Measurements from ENCODE around the gene CFD. TPM values are rescaled to one million over a fixed set of nuclear protein-coding genes. Genes with fewer than 3 reads are reported as not detected.

CFD gene
- polyA plus RNA-seq, 1 donor (not counting 4 experiments of a cell fraction or from before 2014, with no cell fraction given) = 0.47 TPM

DNA sequence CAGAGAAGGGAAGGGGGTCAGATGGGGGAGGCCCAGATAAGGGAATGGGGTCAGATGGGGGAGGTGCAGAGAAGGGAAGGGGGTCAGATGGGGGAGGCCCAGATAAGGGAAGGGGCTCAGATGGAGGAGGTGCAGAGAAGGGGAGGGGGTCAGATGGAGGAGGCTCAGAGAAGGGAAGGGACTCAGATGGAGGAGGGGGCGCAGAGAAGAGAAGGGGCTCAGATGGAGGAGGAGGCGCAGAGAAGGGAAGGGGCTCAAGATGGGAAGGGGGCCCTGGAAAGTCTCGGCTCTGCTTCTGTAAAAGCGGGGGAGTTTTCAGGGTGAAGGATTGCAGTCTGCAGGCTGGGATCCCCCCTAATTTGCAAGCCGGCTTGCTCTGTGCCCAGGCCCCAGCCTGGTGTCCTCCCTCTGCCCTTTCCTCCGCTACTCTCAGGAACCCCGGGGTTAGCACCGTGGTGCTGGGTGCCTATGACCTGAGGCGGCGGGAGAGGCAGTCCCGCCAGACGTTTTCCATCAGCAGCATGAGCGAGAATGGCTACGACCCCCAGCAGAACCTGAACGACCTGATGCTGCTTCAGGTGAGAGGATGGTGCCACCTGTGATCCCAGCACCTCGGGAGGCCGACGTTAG, 30.2 kb upstream of the CFD start:
- Histone ChIP-seq H3K4me2 (ENCODE audit: control insufficient read depth, extremely low read depth, insufficient read depth, low read depth, low read length) (no peak overlapping the region), H3K9ac (ENCODE audit: control insufficient read depth, extremely low read depth, insufficient read depth, low read length) (no peak overlapping the region)
- dilution Hi-C loops (cut with MboI; ENCODE audit: extremely low pct_ligation_motif_present, low sequenced_read_pairs) = no loop called here

DNA sequence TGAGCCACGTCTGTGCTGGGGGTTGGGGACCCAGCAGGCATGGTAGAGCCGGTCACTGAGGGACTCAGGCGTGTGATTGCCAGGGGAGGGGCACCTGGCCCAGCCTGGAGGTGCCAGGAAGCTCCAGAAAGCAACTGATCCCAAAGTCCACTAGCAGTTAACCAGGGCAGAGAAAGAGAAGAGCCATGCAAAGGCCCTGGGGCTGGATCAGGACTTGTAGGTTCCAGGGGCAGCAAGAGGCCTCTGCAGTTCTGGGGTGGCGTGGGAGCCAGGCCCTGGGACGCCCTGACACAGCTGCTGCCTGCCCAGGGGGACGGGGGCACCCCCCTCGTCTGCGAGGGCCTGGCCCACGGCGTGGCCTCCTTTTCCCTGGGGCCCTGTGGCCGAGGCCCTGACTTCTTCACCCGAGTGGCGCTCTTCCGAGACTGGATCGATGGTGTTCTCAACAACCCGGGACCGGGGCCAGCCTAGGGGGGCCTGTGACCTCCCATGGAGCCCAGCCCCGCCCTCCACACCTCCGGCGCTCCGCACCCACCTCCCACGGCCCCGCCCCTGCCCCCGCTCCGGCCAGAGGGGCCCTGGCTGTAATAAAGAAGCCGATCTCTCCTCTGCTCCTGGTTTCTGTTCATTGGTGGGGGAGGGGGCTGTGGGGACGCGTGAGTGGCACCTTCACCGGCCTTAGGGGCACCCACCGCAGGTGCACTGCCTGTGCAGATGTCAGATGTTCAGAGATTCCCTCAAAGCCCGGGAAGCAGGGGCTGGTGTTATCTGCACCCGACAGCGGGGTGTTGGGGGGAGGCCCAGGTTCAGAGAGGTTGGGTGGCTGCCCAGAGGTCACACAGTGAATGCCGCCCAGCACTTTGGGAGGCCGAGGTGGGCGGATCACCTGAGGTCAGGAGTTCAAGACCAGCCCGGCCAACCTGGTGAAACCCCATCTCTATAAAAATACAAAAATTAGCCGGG, 27.8 kb upstream of the CFD start:
- Histone ChIP-seq H2AFZ (ENCODE audit: control insufficient read depth, low read length) (no peak overlapping the region), H3K36me3 (ENCODE audit: control insufficient read depth in 2 of 2, extremely low read depth in 1 of 2, insufficient read depth in 2 of 2, low read length in 2 of 2) (no peaks in the 10 kb centered on the region), H3K27ac (ENCODE audit: control insufficient read depth, insufficient read depth, low read length) (no peak overlapping the region), H3K9me1 (ENCODE audit: control insufficient read depth, extremely low read depth, insufficient read depth, low read length) (no peaks in the 10 kb centered on the region), H3K9ac (ENCODE audit: control insufficient read depth, extremely low read depth, insufficient read depth, low read length) (no peak overlapping the region), H3K79me2 (ENCODE audit: control insufficient read depth, insufficient read depth, low read length) (no peaks in the 10 kb centered on the region), H3K4me2 (ENCODE audit: control insufficient read depth, extremely low read depth, insufficient read depth, low read depth, low read length) (no peak overlapping the region), H3K4me3 (ENCODE audit: control insufficient read depth in 2 of 3, extremely low read depth in 1 of 3, insufficient read depth in 2 of 3, low read depth in 1 of 3, low read length in 3 of 3) (no peak overlapping the region), H3K27me3 (ENCODE audit: control insufficient read depth, extremely low read depth, insufficient read depth, low read length) (peaks cover 27% of the 10 kb centered on the region), H3K4me1 (ENCODE audit: control insufficient read depth, extremely low read depth, insufficient read depth, low read length) (no peaks in the 10 kb centered on the region), H4K20me1 (ENCODE audit: control insufficient read depth, extremely low read depth, insufficient read depth, low read length) (no peaks in the 10 kb centered on the region), H3K9me3 (ENCODE audit: control insufficient read depth, low read depth, low read length) (no peaks in the 10 kb centered on the region)
- dilution Hi-C loops (cut with MboI; ENCODE audit: extremely low pct_ligation_motif_present, low sequenced_read_pairs) = no loop called here
- DNase-seq (ENCODE audit: low read depth, low spot score) (no peak), FAIRE-seq (no peak)
- no peak for TF ChIP-seq CTCF (optimal IDR thresholded peaks at IDR 0.05 in 1 of 3, IDR thresholded peaks at IDR 0.05 in 1 of 3, conservative IDR thresholded peaks at IDR 0.05 in 1 of 3; ENCODE audit: extremely low read depth in 1 of 3, insufficient read depth in 2 of 3, low read length in 3 of 3)
- TF ChIP-seq EZH2 (IDR thresholded peaks at IDR 0.05; ENCODE audit: low read length) = no peak

More for the DNA sequence above, 30.2 kb upstream of the CFD start:
- Histone ChIP-seq H3K9me3 (ENCODE audit: control insufficient read depth, low read depth, low read length) (no peaks in the 10 kb centered on the region), H3K27me3 (ENCODE audit: control insufficient read depth, extremely low read depth, insufficient read depth, low read length) (peaks cover 11% of the 10 kb centered on the region), H3K27ac (ENCODE audit: control insufficient read depth, insufficient read depth, low read length) (no peak overlapping the region), H2AFZ (ENCODE audit: control insufficient read depth, low read length) (no peak overlapping the region), H4K20me1 (ENCODE audit: control insufficient read depth, extremely low read depth, insufficient read depth, low read length) (no peaks in the 10 kb centered on the region), H3K4me1 (ENCODE audit: control insufficient read depth, extremely low read depth, insufficient read depth, low read length) (no peaks in the 10 kb centered on the region), H3K4me3 (ENCODE audit: control insufficient read depth in 2 of 3, extremely low read depth in 1 of 3, insufficient read depth in 2 of 3, low read depth in 1 of 3, low read length in 3 of 3) (no peak overlapping the region), H3K36me3 (ENCODE audit: control insufficient read depth in 2 of 2, extremely low read depth in 1 of 2, insufficient read depth in 2 of 2, low read length in 2 of 2) (no peaks in the 10 kb centered on the region), H3K79me2 (ENCODE audit: control insufficient read depth, insufficient read depth, low read length) (no peaks in the 10 kb centered on the region), H3K9me1 (ENCODE audit: control insufficient read depth, extremely low read depth, insufficient read depth, low read length) (no peaks in the 10 kb centered on the region)
- DNase-seq (ENCODE audit: low read depth, low spot score) = no peak
- TF ChIP-seq EZH2 (IDR thresholded peaks at IDR 0.05; ENCODE audit: low read length) (no peak), CTCF (optimal IDR thresholded peaks at IDR 0.05 in 1 of 3, IDR thresholded peaks at IDR 0.05 in 1 of 3, conservative IDR thresholded peaks at IDR 0.05 in 1 of 3; ENCODE audit: extremely low read depth in 1 of 3, insufficient read depth in 2 of 3, low read length in 3 of 3) (no peak)
- no peak for FAIRE-seq
